ENCODE data around the gene RPS23.
"Not testable (repeated sequence)": the region's sequence is repeated elsewhere in the genome, so short reads cannot be mapped to it uniquely, and the experiment has no call there.

The RPS23 gene

DNA sequence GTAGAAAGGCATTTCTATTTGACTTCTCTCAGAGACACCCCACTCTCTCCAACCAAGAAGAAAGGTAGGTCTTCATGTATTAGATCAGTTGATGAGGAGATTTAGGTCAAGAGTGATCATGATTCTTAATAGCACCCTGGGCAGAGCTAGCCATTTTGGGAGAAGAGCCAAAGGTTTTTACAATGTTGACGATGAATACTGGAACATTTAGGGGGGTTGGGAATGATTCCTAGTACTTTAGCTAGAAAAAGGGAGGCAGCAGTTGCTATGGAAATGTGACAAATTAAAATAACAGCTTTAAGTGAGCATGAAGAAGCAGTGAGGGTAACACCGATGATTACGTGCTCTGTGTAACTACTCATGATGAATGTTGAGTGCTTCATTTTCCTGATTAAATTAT, 9.5 kb upstream of the RPS23 start:
- no peak overlapping the region for H3K27ac ChIP-seq (ENCODE audit: low read length)
- no peak overlapping the region for H3K9ac ChIP-seq (ENCODE audit: low read depth, low read length)
- H3K9me3 ChIP-seq (ENCODE audit: insufficient read depth, low read depth, low read length), result no peaks in the 10 kb centered on the region
- no peaks in the 10 kb centered on the region; the same call in none of the 2 replicates for H3K4me1 ChIP-seq (ENCODE audit: insufficient read depth, low read length)
- no peak overlapping the region for H3K4me3 ChIP-seq (ENCODE audit: low read length)
- H3K27me3 ChIP-seq (ENCODE audit: insufficient read depth, low read length), result peaks cover 7% of the 10 kb centered on the region; the same call in 1 of the 2 replicates
- no peaks in the 10 kb centered on the region for H3K36me3 ChIP-seq (ENCODE audit: insufficient read depth, low read depth, low read length)

GRCh38 chr5:82285206-82285605, 7.1 kb upstream of the RPS23 start:
- Histone ChIP-seq H3K4me3 (ENCODE audit: low read length) (no peak overlapping the region), H3K9ac (ENCODE audit: low read depth, low read length) (no peak overlapping the region), H3K27ac (ENCODE audit: low read length) (no peak overlapping the region), H3K4me1 (ENCODE audit: insufficient read depth, low read length) (no peaks in the 10 kb centered on the region; the same call in 1 of the 2 replicates), H3K36me3 (ENCODE audit: insufficient read depth, low read depth, low read length) (no peaks in the 10 kb centered on the region), H3K27me3 (ENCODE audit: insufficient read depth, low read length) (no peaks in the 10 kb centered on the region), H3K9me3 (ENCODE audit: insufficient read depth, low read depth, low read length) (no peaks in the 10 kb centered on the region)

DNA sequence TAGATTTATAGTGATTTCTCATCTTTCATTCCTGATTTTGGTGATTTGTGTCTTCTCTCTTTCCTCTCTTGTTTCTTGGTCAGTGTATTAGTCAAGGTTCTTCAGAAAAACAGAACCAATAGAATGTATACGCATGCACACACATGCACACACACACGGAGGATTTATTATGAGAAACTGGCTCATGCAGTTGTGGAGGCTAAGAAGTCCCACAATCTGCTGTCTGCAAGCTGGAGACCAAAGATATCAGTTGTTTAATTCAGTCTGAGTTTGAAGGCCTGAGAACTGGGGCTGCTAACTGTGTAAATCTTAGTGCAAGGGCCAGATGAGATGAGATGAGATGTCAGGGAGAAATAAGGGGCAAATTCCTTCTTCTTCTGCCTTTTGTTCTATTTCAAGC, 5.7 kb upstream of the RPS23 start:
- H3K27ac ChIP-seq (ENCODE audit: low read length), result no peak overlapping the region
- no peaks in the 10 kb centered on the region for H3K4me1 ChIP-seq (ENCODE audit: insufficient read depth, low read length)
- H3K4me3 ChIP-seq (ENCODE audit: low read length), result no peak overlapping the region
- H3K9ac ChIP-seq (ENCODE audit: low read depth, low read length), result no peak overlapping the region
- H3K27me3 ChIP-seq (ENCODE audit: insufficient read depth, low read length), result no peaks in the 10 kb centered on the region
- H3K36me3 ChIP-seq (ENCODE audit: insufficient read depth, low read depth, low read length), result no peaks in the 10 kb centered on the region
- H3K9me3 ChIP-seq (ENCODE audit: insufficient read depth, low read depth, low read length), result no peaks in the 10 kb centered on the region

- H3K9me3 ChIP-seq (ENCODE audit: insufficient read depth, low read depth, low read length), result no peaks in the 10 kb centered on the region
- H3K27me3 ChIP-seq (ENCODE audit: insufficient read depth, low read length), result no peaks in the 10 kb centered on the region
- H3K27ac ChIP-seq (ENCODE audit: low read length), result peak overlapping the region; percentile 80
- peaks cover 40% of the 10 kb centered on the region for H3K36me3 ChIP-seq (ENCODE audit: insufficient read depth, low read depth, low read length)
- H3K4me3 ChIP-seq (ENCODE audit: low read length), result peak overlapping the region; percentile 83
- H3K9ac ChIP-seq (ENCODE audit: low read depth, low read length), result peak overlapping the region; percentile 97
- H3K4me1 ChIP-seq (ENCODE audit: insufficient read depth, low read length), result peaks cover 12% of the 10 kb centered on the region; the same call in 1 of the 2 replicates
Measured at GRCh38 chr5:82278711-82279370, 687 bp upstream of the RPS23 start.

DNA sequence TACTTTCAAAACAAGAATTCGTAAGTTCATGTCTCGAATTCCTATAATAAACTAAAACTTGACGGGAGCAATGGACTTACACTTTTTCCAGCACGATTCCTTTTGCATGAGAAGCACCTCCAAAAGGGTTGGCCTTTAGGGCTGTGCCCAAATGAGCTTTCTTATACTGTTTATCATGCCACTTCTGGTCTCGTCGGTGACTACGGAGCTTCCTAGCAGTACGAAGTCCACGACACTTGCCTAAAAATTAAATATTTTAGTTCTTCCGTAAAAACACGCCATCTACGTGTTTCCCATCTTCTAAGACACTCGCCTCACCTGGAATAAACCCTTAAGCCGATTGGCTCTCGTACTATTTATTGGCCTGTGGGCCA, 554 bp downstream of the RPS23 start:
- peaks cover 42% of the 10 kb centered on the region for H3K36me3 ChIP-seq (ENCODE audit: insufficient read depth, low read depth, low read length)
- H3K27me3 ChIP-seq (ENCODE audit: insufficient read depth, low read length), result no peaks in the 10 kb centered on the region
- H3K27ac ChIP-seq (ENCODE audit: low read length), result peak overlapping the region; percentile 80
- H3K9me3 ChIP-seq (ENCODE audit: insufficient read depth, low read depth, low read length), result no peaks in the 10 kb centered on the region
- peak overlapping the region; percentile 83 for H3K4me3 ChIP-seq (ENCODE audit: low read length)
- peaks cover 12% of the 10 kb centered on the region; the same call in 1 of the 2 replicates for H3K4me1 ChIP-seq (ENCODE audit: insufficient read depth, low read length)
- peak overlapping the region; percentile 97 for H3K9ac ChIP-seq (ENCODE audit: low read depth, low read length)

- H3K27ac ChIP-seq (ENCODE audit: low read length), result peak overlapping the region; percentile 80
- H3K36me3 ChIP-seq (ENCODE audit: insufficient read depth, low read depth, low read length), result peaks cover 42% of the 10 kb centered on the region
- peaks cover 12% of the 10 kb centered on the region; the same call in 1 of the 2 replicates for H3K4me1 ChIP-seq (ENCODE audit: insufficient read depth, low read length)
- peak overlapping the region; percentile 83 for H3K4me3 ChIP-seq (ENCODE audit: low read length)
- no peaks in the 10 kb centered on the region for H3K27me3 ChIP-seq (ENCODE audit: insufficient read depth, low read length)
- H3K9ac ChIP-seq (ENCODE audit: low read depth, low read length), result peak overlapping the region; percentile 97
- H3K9me3 ChIP-seq (ENCODE audit: insufficient read depth, low read depth, low read length), result no peaks in the 10 kb centered on the region
Measured at GRCh38 chr5:82276800-82277612, 1.1 kb downstream of the RPS23 start.

GRCh38 chr5:82275216-82275664, 2.9 kb downstream of the RPS23 start:
- peak overlapping the region; percentile 68 for H3K27ac ChIP-seq (ENCODE audit: low read length)
- H3K36me3 ChIP-seq (ENCODE audit: insufficient read depth, low read depth, low read length), result peaks cover 42% of the 10 kb centered on the region
- H3K4me1 ChIP-seq (ENCODE audit: insufficient read depth, low read length), result peaks cover 12% of the 10 kb centered on the region; the same call in 1 of the 2 replicates
- H3K4me3 ChIP-seq (ENCODE audit: low read length), result peak overlapping the region; percentile 19; the same call in 1 of the 2 replicates
- H3K27me3 ChIP-seq (ENCODE audit: insufficient read depth, low read length), result no peaks in the 10 kb centered on the region
- no peaks in the 10 kb centered on the region for H3K9me3 ChIP-seq (ENCODE audit: insufficient read depth, low read depth, low read length)
- peak overlapping the region; percentile 57; the same call in 1 of the 2 replicates for H3K9ac ChIP-seq (ENCODE audit: low read depth, low read length)

- Histone ChIP-seq H3K9ac (ENCODE audit: low read depth, low read length) (peak overlapping the region; percentile 57; the same call in 1 of the 2 replicates), H3K27me3 (ENCODE audit: insufficient read depth, low read length) (no peaks in the 10 kb centered on the region), H3K4me3 (ENCODE audit: low read length) (peak overlapping the region; percentile 19), H3K9me3 (ENCODE audit: insufficient read depth, low read depth, low read length) (no peaks in the 10 kb centered on the region), H3K4me1 (ENCODE audit: insufficient read depth, low read length) (peaks cover 12% of the 10 kb centered on the region; the same call in 1 of the 2 replicates), H3K27ac (ENCODE audit: low read length) (peak overlapping the region; percentile 68), H3K36me3 (ENCODE audit: insufficient read depth, low read depth, low read length) (peaks cover 42% of the 10 kb centered on the region)
Measured at GRCh38 chr5:82274343-82275211, 3.6 kb downstream of the RPS23 start.

- Histone ChIP-seq H3K4me1 (ENCODE audit: insufficient read depth, low read length) (peaks cover 12% of the 10 kb centered on the region; the same call in 1 of the 2 replicates), H3K36me3 (ENCODE audit: insufficient read depth, low read depth, low read length) (peaks cover 47% of the 10 kb centered on the region)
- H3K27ac ChIP-seq (ENCODE audit: low read length); H3K9me3 ChIP-seq (ENCODE audit: insufficient read depth, low read depth, low read length); H3K27me3 ChIP-seq (ENCODE audit: insufficient read depth, low read length); H3K4me3 ChIP-seq (ENCODE audit: low read length); H3K9ac ChIP-seq (ENCODE audit: low read depth, low read length): not testable (repeated sequence)
Measured at GRCh38 chr5:82273426-82273825, 4.7 kb downstream of the RPS23 start.

- not testable (repeated sequence) for H3K27ac ChIP-seq (ENCODE audit: low read length); H3K9me3 ChIP-seq (ENCODE audit: insufficient read depth, low read depth, low read length); H3K9ac ChIP-seq (ENCODE audit: low read depth, low read length); H3K4me3 ChIP-seq (ENCODE audit: low read length); H3K27me3 ChIP-seq (ENCODE audit: insufficient read depth, low read length)
- peaks cover 12% of the 10 kb centered on the region; the same call in 1 of the 2 replicates for H3K4me1 ChIP-seq (ENCODE audit: insufficient read depth, low read length)
- peaks cover 52% of the 10 kb centered on the region for H3K36me3 ChIP-seq (ENCODE audit: insufficient read depth, low read depth, low read length)
Measured at GRCh38 chr5:82272571-82273356, 5.4 kb downstream of the RPS23 start.
